Right renal cortex interstitium (tissue), 3 donors: Measurements from ENCODE around the gene HIPK2. TPM values are rescaled to one million over a fixed set of nuclear protein-coding genes. Genes with fewer than 3 reads are reported as not detected.

ENCODE experiments used
- DNase-seq, 3 donors: peaks; one replicate each; pipeline ENCODE4 v3.0.0-alpha.2; 2013; ENCODE audit warnings: low read depth in 3 of 3, low spot score in 2 of 3
- polyA plus RNA-seq, 3 donors: library from polyadenylated mRNA; unstranded; fragments of 120-200 nt; gene quantifications; one replicate each; pipeline ENCODE4 v1.2.1, GENCODE V29; 2013; ENCODE audit not compliant: insufficient read length in 3 of 3

The HIPK2 gene
- polyA plus RNA-seq, 3 donors, result 81.5 to 88.7 (median 87.6) TPM

- no peak for DNase-seq
Observed at GRCh38 chr7:139526578-139527544, 250.9 kb downstream of the HIPK2 start.

- DNase-seq, result no peak
Observed at GRCh38 chr7:139525750-139526149, 252.0 kb downstream of the HIPK2 start.

- no peak for DNase-seq
Observed at GRCh38 chr7:139525239-139525638, 252.6 kb downstream of the HIPK2 start.

GRCh38 chr7:139523968-139524815 is 253.6 kb downstream of the HIPK2 start:
- no peak for DNase-seq

DNA sequence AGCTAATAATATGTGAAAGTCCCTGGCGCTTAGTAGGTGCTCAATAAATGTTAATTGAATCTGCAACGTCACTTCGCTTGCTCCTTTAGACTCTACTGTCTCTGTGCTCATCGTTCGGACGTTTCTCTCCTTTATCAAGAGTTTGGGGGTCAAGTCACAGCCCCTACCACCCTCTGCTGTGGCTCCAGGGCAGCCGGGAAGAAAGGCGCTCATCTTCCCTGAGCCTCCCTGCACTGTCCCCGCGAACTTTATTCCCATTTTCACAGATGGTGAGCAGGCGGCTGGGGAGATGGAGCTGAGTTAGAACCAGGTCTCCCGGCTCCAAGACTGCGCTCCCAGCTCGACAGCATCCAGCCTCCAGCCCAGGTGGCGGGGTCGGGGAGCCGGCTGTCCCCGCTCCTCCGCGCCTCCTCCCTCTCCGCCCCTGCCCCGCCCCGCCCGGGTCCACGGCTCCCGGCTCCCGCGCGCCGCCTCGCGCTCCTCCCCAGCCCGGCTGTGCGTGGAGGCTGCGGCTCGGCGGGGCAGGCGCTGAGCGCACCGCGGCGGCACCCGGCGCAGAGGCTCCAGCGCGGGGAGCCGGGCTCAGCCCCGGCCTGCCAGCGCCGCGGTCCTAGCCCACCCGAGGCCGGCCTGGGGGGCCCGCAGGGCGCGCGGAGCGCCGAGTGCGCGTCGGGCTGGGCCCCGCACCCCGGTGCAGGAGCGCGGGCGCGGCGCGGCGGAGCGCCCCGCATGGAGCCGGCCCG is 254.4 kb downstream of the HIPK2 start, which contains the start of gene CLEC2L:
CLEC2L (plus strand) TSS at position 487 of the 743 bp plus-strand sequence; CDS start at position 730, 243 bp downstream.
- DNase-seq, result peak in 1 of 3 donors; percentile 24

- no peak for DNase-seq
Observed at GRCh38 chr7:139522830-139523198, 255.0 kb downstream of the HIPK2 start.

DNA sequence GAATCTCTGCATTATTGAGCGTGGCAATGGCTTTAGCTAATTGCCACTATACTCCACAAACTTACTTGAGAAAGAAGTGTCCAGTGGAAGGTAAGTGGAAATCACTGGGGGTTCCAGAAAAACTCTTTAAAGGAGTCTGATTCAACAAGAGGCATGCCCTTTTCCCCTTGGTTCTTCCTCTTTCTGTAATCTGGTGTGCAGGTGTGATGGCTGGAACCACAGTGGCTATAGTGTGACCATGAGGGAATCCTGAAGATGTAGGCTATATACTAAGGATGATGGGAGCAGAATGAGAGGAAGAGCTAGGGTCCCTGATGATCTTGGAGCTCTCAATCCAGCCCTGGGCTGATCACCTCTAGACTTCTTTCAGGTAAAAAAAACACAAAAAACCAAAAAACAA is 256.4 kb downstream of the HIPK2 start:
- no peak for DNase-seq

GRCh38 chr7:139515266-139515665 is 262.5 kb downstream of the HIPK2 start:
- DNase-seq, result no peak

Other genes with a start within 250 kb of the HIPK2 start
- 10 to 100 TPM; 25.6 to 26.7 (median 26.5) TPM for gene TBXAS1, start 51.3 kb upstream of the HIPK2 start, polyA plus RNA-seq